WTC11 (cell line): ENCODE measurements around the gene SERGEF. TPM values are rescaled to one million over a fixed set of nuclear protein-coding genes. Genes with fewer than 3 reads are reported as not detected.
A peak's percentile ranks its signal among the peaks of the same experiment; 100 is the strongest.

ENCODE experiments used
- ATAC-seq: fragments of 200-7000 bp; cut with Tn5 transposase; 2 replicates; pipeline ENCODE4 v1.10.0; 2021; ENCODE audit warnings: mild to moderate bottlenecking, moderate library complexity
- CTCF ChIA-PET: fragments of 300-600 bp; sonication (Branson Sonifier 250); formaldehyde crosslinking; loops from one replicate; lab custom pipeline; 2021; ENCODE audit warnings: antibody characterized with exemption; lab: Charles Lee
- POLR2A ChIA-PET: fragments of 350-600 bp; sonication (Branson Sonifier 250); formaldehyde crosslinking; loops from one replicate; lab custom pipeline; 2021; ENCODE audit warnings: antibody characterized with exemption; lab: Charles Lee
- DNase-seq: peaks from one replicate; pipeline ENCODE4 v3.0.0; 2021; ENCODE audit warnings: low spot score
- H3K27ac Mint-ChIP-seq: 2 replicates; pipeline ENCODE4 v1.8.0; 2021; ENCODE audit warnings: mixed read lengths
- H3K27me3 Mint-ChIP-seq: 2 replicates; pipeline ENCODE4 v1.8.0; 2021; ENCODE audit warnings: low read depth, mild to moderate bottlenecking, moderate library complexity, mixed read lengths
- H3K36me3 Mint-ChIP-seq: 2 replicates; pipeline ENCODE4 v1.8.0; 2021; ENCODE audit warnings: mixed read lengths
- H3K4me1 Mint-ChIP-seq: 2 replicates; pipeline ENCODE4 v1.8.0; 2022; ENCODE audit warnings: mixed read lengths
- H3K4me3 Mint-ChIP-seq: 2 replicates; pipeline ENCODE4 v1.8.0; 2021; ENCODE audit warnings: mild to moderate bottlenecking, moderate library complexity, mixed read lengths
- H3K9me3 Mint-ChIP-seq: 2 replicates; pipeline ENCODE4 v1.8.0; 2021; ENCODE audit warnings: mixed read lengths
- CBFB ChIP-seq: sonication (generic); formaldehyde crosslinking; IDR thresholded peaks from 2 replicates; pipeline ENCODE4 v1.8.1; 2022; ENCODE audit warnings: mild to moderate bottlenecking, low read depth, missing genetic modification reagents
- EMX1 ChIP-seq: fragments of 250-450 bp; sonication (Bioruptor Pico); IDR thresholded peaks from 2 replicates; pipeline ENCODE4 v1.8.0; 2021; ENCODE audit warnings: mild to moderate bottlenecking
- ETV6 ChIP-seq: sonication (generic); formaldehyde crosslinking; IDR thresholded peaks from 2 replicates; pipeline ENCODE4 v1.8.1; 2022; ENCODE audit warnings: mild to moderate bottlenecking, missing genetic modification reagents
- GABPB1 ChIP-seq: sonication (generic); formaldehyde crosslinking; IDR thresholded peaks from 2 replicates; pipeline ENCODE4 v1.8.1; 2023; ENCODE audit warnings: mild to moderate bottlenecking, missing genetic modification reagents
- GRHL2 ChIP-seq: fragments of 250-450 bp; sonication (Bioruptor Pico); IDR thresholded peaks from 2 replicates; pipeline ENCODE4 v1.8.0; 2022; ENCODE audit warnings: mild to moderate bottlenecking, moderate library complexity; ENCODE audit not compliant: insufficient replicate concordance, severe bottlenecking
- HMGA2 ChIP-seq: fragments of 250-450 bp; sonication (Bioruptor Pico); IDR thresholded peaks from 2 replicates; pipeline ENCODE4 v1.4.0; 2021; ENCODE audit warnings: mild to moderate bottlenecking, moderate library complexity
- KAT7 ChIP-seq: sonication (generic); formaldehyde crosslinking; IDR thresholded peaks from 2 replicates; pipeline ENCODE4 v1.8.1; 2023; ENCODE audit warnings: missing genetic modification reagents, mild to moderate bottlenecking, borderline replicate concordance
- MYBL2 ChIP-seq: sonication (generic); formaldehyde crosslinking; IDR thresholded peaks from 2 replicates; pipeline ENCODE4 v1.8.1; 2023; ENCODE audit warnings: mild to moderate bottlenecking, moderate library complexity, missing genetic modification reagents
- NFE2L1 ChIP-seq: sonication (generic); formaldehyde crosslinking; IDR thresholded peaks from 2 replicates; pipeline ENCODE4 v1.8.1; 2023; ENCODE audit warnings: missing genetic modification reagents
- NR1H2 ChIP-seq: sonication (generic); formaldehyde crosslinking; IDR thresholded peaks from 2 replicates; pipeline ENCODE4 v1.9.0; 2021; ENCODE audit warnings: mild to moderate bottlenecking, moderate library complexity, missing genetic modification reagents
- PRDM15 ChIP-seq: sonication (generic); formaldehyde crosslinking; IDR thresholded peaks from 2 replicates; pipeline ENCODE4 v1.8.0; 2022; ENCODE audit warnings: missing genetic modification reagents
- SP1 ChIP-seq: sonication (generic); formaldehyde crosslinking; conservative IDR thresholded peaks from 2 replicates; pipeline ENCODE4 v1.8.1; 2022; ENCODE audit warnings: missing genetic modification reagents
- ZMAT4 ChIP-seq: fragments of 250-450 bp; sonication (Bioruptor Pico); IDR thresholded peaks from 2 replicates; pipeline ENCODE4 v1.9.0; 2021; ENCODE audit warnings: mild to moderate bottlenecking
- ZNF263 ChIP-seq: sonication (generic); formaldehyde crosslinking; IDR thresholded peaks from 2 replicates; pipeline ENCODE4 v1.8.1; 2022; ENCODE audit warnings: low read depth, mild to moderate bottlenecking, moderate library complexity, missing genetic modification reagents
- ZNF317 ChIP-seq: sonication (generic); formaldehyde crosslinking; IDR thresholded peaks from 2 replicates; pipeline ENCODE4 v1.8.1; 2023; ENCODE audit warnings: low read depth, mild to moderate bottlenecking, moderate library complexity, missing genetic modification reagents, borderline replicate concordance
- total RNA-seq: library from RNA; stranded (reverse); gene quantifications from 3 replicates; pipeline ENCODE4 v1.2.3, GENCODE V29; 2021
- TF ChIP-seq, protein P1 (sequence below): fragments of 250-450 bp; sonication (Bioruptor Pico); IDR thresholded peaks from 2 replicates; pipeline ENCODE4 v2.1.2; 2022; ENCODE audit warnings: mild to moderate bottlenecking, moderate library complexity
- TF ChIP-seq, protein P2 (sequence below): fragments of 250-450 bp; sonication (Bioruptor Pico); conservative IDR thresholded peaks from 2 replicates; pipeline ENCODE4 v1.9.0; 2021; ENCODE audit warnings: mild to moderate bottlenecking
- TF ChIP-seq, protein P3 (sequence below): sonication (generic); formaldehyde crosslinking; IDR thresholded peaks from 2 replicates; pipeline ENCODE4 v1.8.1; 2022; ENCODE audit warnings: mild to moderate bottlenecking, moderate library complexity, missing genetic modification reagents

Gene SERGEF
- total RNA-seq, 1 experiment from 2014 or later = 35.5 TPM

- ChIA-PET POLR2A (no interaction called here), CTCF (interaction anchor here (1.3 to 1.5 kb wide), 2 partner anchors 232 to 245 kb away, joined by 3 to 6 read pairs; no protein-coding TSS in a partner anchor)
- H3K9me3 Mint-ChIP-seq = no peaks in the 10 kb centered on the region
- TF ChIP-seq ZNF263 (no peak), MYBL2 (no peak), CBFB (no peak), ZMAT4 (no peak), SP1 (CRISPR knock-in tag) (no peak), KAT7 (CRISPR knock-in tag) (no peak), ETV6 (CRISPR knock-in tag) (no peak), EMX1 (CRISPR knock-in tag) (no peak), GRHL2 (CRISPR knock-in tag) (no peak), NFE2L1 (no peak), HMGA2 (CRISPR knock-in tag) (no peak), ZNF317 (CRISPR knock-in tag) (no peak), NR1H2 (no peak)
- TF ChIP-seq, protein P1, sequence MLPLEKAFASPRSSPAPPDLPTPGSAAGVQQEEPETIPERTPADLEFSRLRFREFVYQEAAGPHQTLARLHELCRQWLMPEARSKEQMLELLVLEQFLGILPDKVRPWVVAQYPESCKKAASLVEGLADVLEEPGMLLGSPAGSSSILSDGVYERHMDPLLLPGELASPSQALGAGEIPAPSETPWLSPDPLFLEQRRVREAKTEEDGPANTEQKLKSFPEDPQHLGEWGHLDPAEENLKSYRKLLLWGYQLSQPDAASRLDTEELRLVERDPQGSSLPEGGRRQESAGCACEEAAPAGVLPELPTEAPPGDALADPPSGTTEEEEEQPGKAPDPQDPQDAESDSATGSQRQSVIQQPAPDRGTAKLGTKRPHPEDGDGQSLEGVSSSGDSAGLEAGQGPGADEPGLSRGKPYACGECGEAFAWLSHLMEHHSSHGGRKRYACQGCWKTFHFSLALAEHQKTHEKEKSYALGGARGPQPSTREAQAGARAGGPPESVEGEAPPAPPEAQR (CRISPR knock-in tag) = no peak
- TF ChIP-seq, protein P2, sequence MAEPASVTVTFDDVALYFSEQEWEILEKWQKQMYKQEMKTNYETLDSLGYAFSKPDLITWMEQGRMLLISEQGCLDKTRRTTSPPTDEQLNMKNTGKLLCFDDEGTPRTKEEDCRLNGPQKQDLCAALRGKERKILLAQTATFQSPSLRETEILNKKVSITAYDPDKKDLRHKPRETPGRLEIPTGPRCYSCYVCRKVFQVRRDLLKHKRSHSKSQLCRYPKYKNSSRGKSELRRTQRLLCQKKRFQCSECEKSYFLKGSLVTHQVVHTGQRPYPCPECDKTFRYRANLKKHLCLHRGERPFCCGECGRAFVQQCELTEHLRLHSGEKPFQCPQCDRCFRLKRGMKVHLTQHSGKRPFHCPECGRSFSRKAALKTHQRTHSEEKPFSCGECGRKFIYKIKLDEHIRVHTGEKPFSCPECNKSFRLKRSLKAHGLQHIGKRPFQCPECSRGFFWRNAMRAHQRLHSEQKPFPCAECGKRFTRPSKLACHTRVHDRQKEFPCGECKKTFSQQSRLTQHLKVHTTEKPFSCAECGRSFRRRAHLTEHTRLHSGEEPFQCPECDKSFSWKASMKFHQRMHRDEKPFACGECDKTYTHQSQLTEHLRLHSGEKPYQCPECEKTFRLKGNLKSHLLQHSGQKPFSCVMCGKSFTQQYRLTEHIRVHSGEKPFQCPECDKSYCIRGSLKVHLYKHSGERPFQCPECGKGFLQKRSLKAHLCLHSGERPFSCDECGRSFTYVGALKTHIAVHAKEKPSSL = no peak
- TF ChIP-seq, protein P3, sequence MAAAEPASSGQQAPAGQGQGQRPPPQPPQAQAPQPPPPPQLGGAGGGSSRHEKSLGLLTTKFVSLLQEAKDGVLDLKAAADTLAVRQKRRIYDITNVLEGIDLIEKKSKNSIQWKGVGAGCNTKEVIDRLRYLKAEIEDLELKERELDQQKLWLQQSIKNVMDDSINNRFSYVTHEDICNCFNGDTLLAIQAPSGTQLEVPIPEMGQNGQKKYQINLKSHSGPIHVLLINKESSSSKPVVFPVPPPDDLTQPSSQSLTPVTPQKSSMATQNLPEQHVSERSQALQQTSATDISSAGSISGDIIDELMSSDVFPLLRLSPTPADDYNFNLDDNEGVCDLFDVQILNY = no peak
- no peak for ATAC-seq
- peaks cover 27% of the 10 kb centered on the region for H3K27me3 Mint-ChIP-seq
- peaks cover 2% of the 10 kb centered on the region; the same call in 1 of the 2 replicates for H3K36me3 Mint-ChIP-seq
- DNase-seq = peak; percentile 12
- peaks cover 26% of the 10 kb centered on the region for H3K4me1 Mint-ChIP-seq
- peak overlapping the region; percentile 100 for H3K4me3 Mint-ChIP-seq
- H3K27ac Mint-ChIP-seq = no peak overlapping the region; the same call in 1 of the 2 replicates
Observed at GRCh38 chr11:18011633-18012032, 1.2 kb downstream of the SERGEF start.

- DNase-seq = no peak
- Mint-ChIP-seq H3K4me1 (peaks cover 26% of the 10 kb centered on the region), H3K27ac (no peak overlapping the region), H3K4me3 (peak overlapping the region; percentile 100), H3K9me3 (no peaks in the 10 kb centered on the region), H3K27me3 (peaks cover 27% of the 10 kb centered on the region), H3K36me3 (peaks cover 5% of the 10 kb centered on the region; the same call in 1 of the 2 replicates)
- POLR2A ChIA-PET = no interaction called here
- ATAC-seq = no peak
- CTCF ChIA-PET = no interaction called here
- TF ChIP-seq PRDM15 (CRISPR knock-in tag) = no peak
- no peak for TF ChIP-seq EMX1 (CRISPR knock-in tag)
- no peak for TF ChIP-seq GABPB1 (CRISPR knock-in tag)
Observed at GRCh38 chr11:18010977-18011586, 1.8 kb downstream of the SERGEF start.
